HFFc6 (cell line): ENCODE measurements around the gene GRK6. TPM values are rescaled to one million over a fixed set of nuclear protein-coding genes. Genes with fewer than 3 reads are reported as not detected.

Source experiments
- DNase-seq: peaks from one replicate; pipeline ENCODE4 v3.0.0-alpha.2; 2018
- H3K27ac Mint-ChIP-seq: 2 replicates; pipeline ENCODE4 v1.8.0; 2020; ENCODE audit warnings: mild to moderate bottlenecking, mixed read lengths
- H3K27me3 Mint-ChIP-seq: 2 replicates; pipeline ENCODE4 v1.8.0; 2021; ENCODE audit warnings: mild to moderate bottlenecking, moderate library complexity, mixed read lengths; ENCODE audit not compliant: insufficient read depth
- H3K36me3 Mint-ChIP-seq: 2 replicates; pipeline ENCODE4 v1.8.0; 2021; ENCODE audit warnings: low read depth, mixed read lengths
- H3K4me1 Mint-ChIP-seq: 2 replicates; pipeline ENCODE4 v1.8.0; 2020; ENCODE audit warnings: low read depth, mixed read lengths
- H3K4me3 Mint-ChIP-seq: 2 replicates; pipeline ENCODE4 v1.8.0; 2020; ENCODE audit warnings: mild to moderate bottlenecking, moderate library complexity, mixed read lengths
- H3K9me3 Mint-ChIP-seq: 2 replicates; pipeline ENCODE4 v1.8.0; 2020; ENCODE audit warnings: mild to moderate bottlenecking, mixed read lengths
- CTCF ChIP-seq: fragments of 200-600 bp; sonication (generic); IDR thresholded peaks from 2 replicates; pipeline ENCODE4 v1.5.0; 2021; ENCODE audit warnings: antibody characterized with exemption, mild to moderate bottlenecking
- total RNA-seq, 6 experiments: library from RNA; stranded (reverse); fragmentation: NEBNext Ultra II Directional; extraction: Animal tissue kit (Norgen Biotek cat#: 25700); gene quantifications; 2 replicates in 1 of 6; 3 replicates in 5 of 6; pipeline ENCODE4 v1.2.3, GENCODE V29; 2021

GRK6 gene
- total RNA-seq, 6 experiments from 2014 or later: 25.8 to 30.7 (median 28.0) TPM

GRCh38 chr5:177404641-177405179 lies 21.8 kb upstream of the GRK6 start:
- TF ChIP-seq CTCF: no peak
- Mint-ChIP-seq H3K36me3 (no peaks in the 10 kb centered on the region), H3K27ac (no peak overlapping the region), H3K4me3 (peak overlapping the region; percentile 78), H3K9me3 (no peaks in the 10 kb centered on the region), H3K4me1 (peaks cover 9% of the 10 kb centered on the region), H3K27me3 (peaks cover 28% of the 10 kb centered on the region)
- no peak for DNase-seq

GRCh38 chr5:177405312-177405711 lies 21.2 kb upstream of the GRK6 start:
- H3K4me3 Mint-ChIP-seq: no peak overlapping the region; the same call in 1 of the 2 replicates
- peaks cover 25% of the 10 kb centered on the region for H3K27me3 Mint-ChIP-seq
- no peaks in the 10 kb centered on the region for H3K36me3 Mint-ChIP-seq
- H3K9me3 Mint-ChIP-seq: no peaks in the 10 kb centered on the region
- H3K4me1 Mint-ChIP-seq: peaks cover 9% of the 10 kb centered on the region
- TF ChIP-seq CTCF: no peak
- no peak overlapping the region for H3K27ac Mint-ChIP-seq
- DNase-seq: no peak

- Mint-ChIP-seq H3K27ac (no peak overlapping the region), H3K36me3 (no peaks in the 10 kb centered on the region), H3K9me3 (no peaks in the 10 kb centered on the region), H3K4me3 (no peak overlapping the region), H3K27me3 (peaks cover 25% of the 10 kb centered on the region), H3K4me1 (peaks cover 9% of the 10 kb centered on the region)
- TF ChIP-seq CTCF: no peak
- no peak for DNase-seq
These were observed 20.7 kb upstream of the GRK6 start for GRCh38 chr5:177405805-177406204.

GRCh38 chr5:177409043-177409801 lies 17.3 kb upstream of the GRK6 start, which contains the start of gene F12:
Gene F12, minus strand, starts transcription at chr5:177409564. Its CDS starts 37 bp downstream, at chr5:177409527.
- no peak for TF ChIP-seq CTCF
- Mint-ChIP-seq H3K9me3 (no peaks in the 10 kb centered on the region), H3K27me3 (peaks cover 21% of the 10 kb centered on the region; the same call in 1 of the 2 replicates), H3K4me1 (0 out of 2 replicates have a peak, but pooled peaks cover 7% of the 10 kb centered on the region), H3K27ac (no peak within 1 kb of the TSS), H3K4me3 (no peak within 1 kb of the TSS), H3K36me3 (no peaks in the 10 kb centered on the region)
- no peak for DNase-seq

- DNase-seq: no peak
- no peaks in the 10 kb centered on the region for H3K9me3 Mint-ChIP-seq
- no peak for TF ChIP-seq CTCF
- no peaks in the 10 kb centered on the region for H3K36me3 Mint-ChIP-seq
- no peak overlapping the region for H3K27ac Mint-ChIP-seq
- H3K27me3 Mint-ChIP-seq: peaks cover 22% of the 10 kb centered on the region
- H3K4me1 Mint-ChIP-seq: 0 out of 2 replicates have a peak, but pooled peaks cover 7% of the 10 kb centered on the region
- no peak overlapping the region for H3K4me3 Mint-ChIP-seq
These were observed 15.9 kb upstream of the GRK6 start for GRCh38 chr5:177410575-177410974.
